Left ventricle myocardium superior (tissue), 1 donor: Measurements from ENCODE around the gene KRT37. TPM values are rescaled to one million over a fixed set of nuclear protein-coding genes. Genes with fewer than 3 reads are reported as not detected.
"Not testable (repeated sequence)": the region's sequence is repeated elsewhere in the genome, so short reads cannot be mapped to it uniquely, and the experiment has no call there.

Experiments
- ATAC-seq: fragments of 200-7000 bp; cut with Tn5 transposase; one replicate; pipeline ENCODE4 v1.9.1; 2020; ENCODE audit warnings: mild to moderate bottlenecking, moderate library complexity
- DNase-seq: peaks from one replicate; pipeline ENCODE4 v3.0.0-alpha.2; 2020
- intact Hi-C: fragments of 100-400 bp; cut with micrococcal nuclease; formaldehyde crosslinking; loops from one replicate; pipeline ENCODE4 v1.11.0; 2022
- total RNA-seq: library from RNA; stranded (reverse); fragmentation: NEBNext Ultra II Directional; extraction: Animal tissue kit (Norgen Biotek cat#: 25700); gene quantifications from one replicate; pipeline ENCODE4 v1.2.1, GENCODE V29; 2021
- donor health status: DM: no; HTN: yes; CAD: no; lungs with severe emphysema.

KRT37 gene
- total RNA-seq, 1 donor from 2014 or later, result not detected

DNA sequence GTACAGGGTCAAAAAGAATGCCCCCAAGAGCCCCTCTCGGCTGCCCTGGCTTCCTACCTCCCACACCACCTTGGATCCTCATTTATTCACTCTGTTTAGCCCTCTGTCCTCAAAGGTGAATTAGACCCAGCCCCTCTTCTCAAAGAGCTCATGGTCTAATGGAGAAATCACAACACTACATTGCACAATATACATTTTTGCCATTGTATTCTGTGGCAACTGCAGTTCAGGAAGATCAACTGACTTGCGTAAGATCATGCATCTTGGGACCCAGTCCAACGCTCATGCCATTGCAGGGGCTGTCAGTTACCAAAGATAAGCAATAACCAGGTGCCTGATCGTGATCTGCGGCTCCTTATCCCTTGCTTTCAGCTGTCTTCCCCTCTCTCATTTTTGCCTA is 15.0 kb upstream of the KRT37 start:
- DNase-seq (no peak), ATAC-seq (no peak)
- intact Hi-C loops, result no loop called here

GRCh38 chr17:41437769-41438168 is 13.4 kb upstream of the KRT37 start:
- ATAC-seq, result no peak
- intact Hi-C loops, result no loop called here
- DNase-seq, result no peak

DNA sequence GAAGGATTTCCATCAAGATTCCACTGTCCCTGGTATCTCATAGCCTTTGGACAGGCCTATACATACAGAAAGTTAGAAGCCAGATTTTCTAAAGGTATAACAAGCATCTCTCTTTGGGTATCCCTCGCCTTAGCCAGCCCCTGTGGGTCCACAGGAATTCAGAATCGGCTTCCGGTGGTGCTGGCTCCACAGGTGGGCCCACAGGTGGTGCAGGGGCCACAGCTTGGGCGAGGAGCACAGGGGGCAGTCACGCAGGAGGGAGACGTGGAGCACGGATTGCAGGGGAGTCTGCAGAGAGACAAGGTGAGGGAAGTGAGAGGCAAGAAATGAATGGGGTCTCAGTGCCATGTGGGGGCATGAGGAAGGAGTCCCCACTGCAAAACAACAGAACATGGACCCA is 12.9 kb upstream of the KRT37 start:
- ATAC-seq, result no peak
- intact Hi-C loops, result no loop called here
- no peak for DNase-seq

- intact Hi-C loops, result no loop called here
- DNase-seq (no peak), ATAC-seq (peak; percentile 87)
These were observed 10.0 kb upstream of the KRT37 start for GRCh38 chr17:41434415-41434814.

DNA sequence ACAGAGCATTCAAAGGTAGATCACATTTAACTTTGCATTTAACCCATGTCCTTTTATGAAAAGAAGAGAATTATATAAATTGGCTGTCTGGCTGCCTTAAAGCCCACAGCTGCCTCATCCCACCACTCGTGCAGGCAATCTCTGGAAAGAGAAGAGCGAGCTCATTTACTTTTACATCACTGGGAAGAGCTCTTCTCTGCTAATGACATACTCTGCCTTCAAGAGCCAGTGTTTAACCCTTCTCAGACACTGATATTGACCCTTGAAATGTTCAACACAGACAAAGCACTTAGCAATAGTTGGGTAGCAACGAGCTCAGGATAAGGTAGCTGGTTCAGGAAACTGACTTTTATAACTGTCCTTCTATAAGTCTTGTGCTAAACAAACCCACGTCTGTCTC is 9.6 kb upstream of the KRT37 start:
- DNase-seq (no peak), ATAC-seq (peak; percentile 47)
- intact Hi-C loops, result no loop called here

DNA sequence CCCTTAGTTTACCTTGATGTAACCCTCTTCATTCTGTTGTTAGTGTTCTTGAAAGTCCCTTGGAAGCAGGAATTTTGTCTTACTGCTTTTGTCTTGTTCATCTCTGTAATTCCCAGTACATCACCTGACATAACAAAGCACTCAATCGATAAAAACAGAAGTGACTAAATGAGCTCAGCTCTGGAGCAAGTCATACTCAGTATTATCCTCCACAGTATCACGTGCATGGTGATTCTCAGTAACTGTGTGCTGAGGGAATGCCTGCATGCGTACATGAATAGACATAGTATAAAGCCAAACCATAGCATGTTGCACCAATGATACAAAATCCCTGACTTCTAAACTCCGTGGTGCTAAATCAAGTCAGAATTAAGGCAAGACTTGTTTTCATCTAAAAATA is 9.2 kb upstream of the KRT37 start:
- ATAC-seq (no peak), DNase-seq (no peak)
- intact Hi-C loops, result no loop called here

GRCh38 chr17:41430376-41430775 is 6.0 kb upstream of the KRT37 start:
- ATAC-seq, intact Hi-C loops: not testable (repeated sequence)

GRCh38 chr17:41429667-41430066 is 5.3 kb upstream of the KRT37 start:
- intact Hi-C loops, result no loop called here
- ATAC-seq (no peak), DNase-seq (no peak)

More at GRCh38 chr17:41430376-41430775, 6.0 kb upstream of the KRT37 start:
- not testable (repeated sequence) for DNase-seq

GRCh38 chr17:41428591-41429291 is 4.4 kb upstream of the KRT37 start:
- no peak for ATAC-seq
- intact Hi-C loops, result no loop called here
- no peak for DNase-seq

GRCh38 chr17:41422586-41422985 is 1.8 kb downstream of the KRT37 start:
- ATAC-seq, intact Hi-C loops, DNase-seq: not testable (repeated sequence)

GRCh38 chr17:41421617-41422016 is 2.8 kb downstream of the KRT37 start:
- intact Hi-C loops, result no loop called here
- ATAC-seq, result no peak

DNA sequence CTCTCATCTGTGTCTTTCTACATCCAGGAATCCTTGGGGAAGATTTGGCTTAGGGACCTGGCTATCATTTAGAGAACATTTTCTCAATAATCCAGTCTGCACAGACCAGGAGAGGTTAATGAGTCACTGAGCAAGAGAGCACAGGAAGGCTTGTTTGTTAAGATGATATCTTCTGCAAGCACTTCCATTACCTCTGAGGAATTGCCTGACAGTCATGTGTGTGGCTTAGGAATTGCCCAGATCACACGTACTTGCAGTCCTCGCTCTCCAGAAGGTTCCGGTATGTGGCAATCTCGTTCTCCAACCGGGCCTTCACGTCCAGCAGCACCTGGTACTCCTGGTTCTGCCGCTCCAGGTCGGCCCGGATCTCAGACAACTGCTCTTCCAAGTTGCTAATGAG is 3.3 kb downstream of the KRT37 start:
- intact Hi-C loops, result no loop called here
- no peak for ATAC-seq
- no peak for DNase-seq

More at GRCh38 chr17:41421617-41422016, 2.8 kb downstream of the KRT37 start:
- no peak for DNase-seq

- no peak for ATAC-seq
These were observed 4.3 kb downstream of the KRT37 start for GRCh38 chr17:41420134-41420533.

GRCh38 chr17:41419716-41420115 is 4.7 kb downstream of the KRT37 start:
- ATAC-seq, result no peak
- intact Hi-C loops, result no loop called here

More at GRCh38 chr17:41420134-41420533, 4.3 kb downstream of the KRT37 start:
- no peak for DNase-seq
- intact Hi-C loops, result no loop called here

DNA sequence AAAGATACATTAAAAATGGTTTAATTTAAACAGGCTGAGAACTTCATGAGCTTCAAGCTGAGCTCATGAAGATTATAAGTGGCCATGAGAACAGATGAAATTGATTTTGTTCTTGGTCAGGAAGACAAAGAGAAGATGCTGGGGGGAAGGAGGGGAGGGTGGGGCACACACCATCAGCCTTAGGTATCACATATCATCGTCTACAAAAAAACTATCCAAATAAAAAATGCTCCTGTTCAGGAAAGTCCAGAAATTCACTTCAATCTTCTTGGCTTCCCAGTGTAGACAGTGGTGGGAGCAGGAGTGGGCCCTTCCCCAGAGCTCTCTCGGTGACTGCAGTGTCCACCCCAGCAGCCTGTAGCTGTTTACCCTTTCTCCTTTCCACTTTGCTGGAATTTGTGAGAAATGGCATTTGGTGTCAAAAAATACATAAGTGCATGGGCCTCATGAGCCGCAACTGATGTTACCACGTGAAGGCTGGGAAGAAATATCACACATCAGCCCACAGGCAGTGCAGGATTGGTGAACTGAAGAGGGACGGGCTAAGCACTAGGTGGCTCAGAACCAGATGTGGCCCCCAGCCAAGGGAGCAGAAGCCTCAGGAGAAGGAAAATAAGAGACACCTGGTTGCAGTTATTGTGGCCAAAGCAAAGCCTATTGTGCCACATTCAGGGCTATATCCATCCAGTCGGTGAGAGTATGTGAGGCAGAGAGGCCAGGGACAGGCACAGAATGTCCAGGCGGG is 6.1 kb downstream of the KRT37 start:
- ATAC-seq (no peak), DNase-seq (no peak)
- intact Hi-C loops, result no loop called here

More at GRCh38 chr17:41419716-41420115, 4.7 kb downstream of the KRT37 start:
- no peak for DNase-seq

- intact Hi-C loops, result no loop called here
- no peak for ATAC-seq
- no peak for DNase-seq
These were observed 6.8 kb downstream of the KRT37 start for GRCh38 chr17:41417576-41418015.

DNA sequence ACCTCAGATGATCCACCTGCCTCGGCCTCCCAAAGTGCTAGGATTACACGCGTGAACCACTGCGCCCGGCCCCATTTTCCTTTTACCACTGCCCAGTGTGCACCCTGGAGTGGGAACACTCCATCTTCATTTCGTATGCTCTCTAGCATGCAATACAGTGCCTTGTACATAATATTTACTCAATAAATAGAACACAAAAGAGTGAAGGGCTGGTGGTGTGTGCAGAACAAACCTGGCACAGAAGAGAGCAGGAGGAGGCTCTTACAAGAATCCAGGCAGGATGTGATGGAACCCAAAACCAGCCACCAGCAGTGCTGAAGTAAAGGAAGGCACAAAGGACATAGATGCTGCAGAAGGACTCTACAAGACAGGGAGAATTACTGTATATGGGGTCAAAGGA is 7.3 kb downstream of the KRT37 start:
- no peak for ATAC-seq
- no peak for DNase-seq
- intact Hi-C loops, result no loop called here

DNA sequence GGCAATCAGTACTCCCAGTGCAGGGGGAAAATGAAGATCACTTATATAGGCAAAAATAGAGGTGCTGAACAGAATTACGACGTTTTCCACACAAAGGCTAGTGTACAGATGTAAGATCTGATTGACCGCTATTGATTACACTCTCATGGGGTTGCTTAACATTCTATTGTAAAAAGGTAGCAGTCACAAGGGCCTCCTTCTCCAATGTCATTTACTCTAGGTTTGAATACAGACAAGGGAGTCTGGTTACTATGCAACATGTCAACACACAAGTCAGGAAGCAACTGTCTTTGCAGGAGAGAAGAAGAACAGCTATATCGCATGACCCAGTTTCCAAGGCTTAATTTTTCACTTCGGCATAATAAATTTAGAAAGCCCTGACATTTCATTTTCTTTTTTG is 7.9 kb downstream of the KRT37 start:
- DNase-seq (no peak), ATAC-seq (peak; percentile 76)
- intact Hi-C loops, result no loop called here

DNA sequence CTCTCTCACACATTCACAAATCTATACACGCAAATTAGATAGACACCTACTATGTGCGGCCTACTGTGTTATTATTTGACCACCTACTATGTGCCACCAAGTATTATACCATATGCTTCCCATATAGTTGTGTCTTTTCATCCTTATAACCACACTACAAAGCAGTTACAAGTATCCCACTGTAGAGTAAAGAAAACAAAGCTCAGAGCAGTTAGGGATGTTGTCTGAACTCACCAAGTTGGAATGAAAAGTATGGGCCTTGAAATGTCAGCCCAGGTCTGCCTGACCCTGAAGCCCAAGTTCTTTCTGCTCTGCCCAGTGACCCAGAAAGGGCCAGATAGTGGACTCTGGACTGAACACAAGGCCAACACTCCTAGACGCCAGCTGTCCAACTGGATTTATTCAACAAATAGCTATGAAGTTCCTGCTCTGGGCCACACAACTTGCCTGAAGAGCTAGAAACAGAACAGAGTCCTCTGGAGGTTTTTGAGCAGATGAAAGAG is 8.5 kb downstream of the KRT37 start:
- intact Hi-C loops, result no loop called here
- DNase-seq (no peak), ATAC-seq (peak; percentile 88)

GRCh38 chr17:41415411-41415810 is 9.0 kb downstream of the KRT37 start:
- no peak for ATAC-seq
- no peak for DNase-seq
- intact Hi-C loops, result no loop called here
